Sigmoid colon (tissue), 7 donors: ENCODE measurements around the gene FAM216B. TPM values are rescaled to one million over a fixed set of nuclear protein-coding genes. Genes with fewer than 3 reads are reported as not detected.

Experiments used
- DNase-seq: peaks from one replicate; pipeline ENCODE4 v3.0.0-alpha.2; 2019
- H3K27ac ChIP-seq, 4 donors: fragments of 200-600 bp; sonication (generic); one replicate each; pipeline ENCODE4 v1.5.1; 2016 to 2019; ENCODE audit warnings: mild to moderate bottlenecking in 1 of 4
- H3K27me3 ChIP-seq, 3 donors: fragments of 200-600 bp; sonication (generic); one replicate each; pipeline ENCODE4 v1.5.1; 2019; ENCODE audit warnings: mild to moderate bottlenecking in 1 of 3
- H3K36me3 ChIP-seq, 4 donors: fragments of 200-600 bp; sonication (generic); one replicate each; pipeline ENCODE4 v1.5.1; 2016 to 2019
- H3K4me1 ChIP-seq, 4 donors: fragments of 200-600 bp; sonication (generic); one replicate each; pipeline ENCODE4 v1.5.1; 2017 to 2019
- H3K4me3 ChIP-seq, 4 donors: fragments of 200-600 bp; sonication (generic); one replicate each; pipeline ENCODE4 v1.5.1; 2017 to 2019; ENCODE audit warnings: mild to moderate bottlenecking in 2 of 4, moderate library complexity in 1 of 4
- H3K9me3 ChIP-seq, 4 donors: fragments of 200-600 bp in 3 of 4; sonication (generic) in 3 of 4; one replicate each; pipeline versions ENCODE4 v1.5.1 to v1.6.1; 2013 to 2019
- CTCF ChIP-seq, 4 experiments: fragments of 450-650 bp in 3 of 4; fragments of 200-600 bp in 1 of 4; IDR thresholded peaks; one replicate each; pipeline ENCODE4 v1.5.1; 2016 to 2019; ENCODE audit warnings: antibody characterized with exemption in 4 of 4, mild to moderate bottlenecking in 3 of 4, moderate library complexity in 2 of 4
- EP300 ChIP-seq, 4 donors: sonication (generic); formaldehyde crosslinking; IDR thresholded peaks; one replicate each; pipeline ENCODE4 v1.6.1; 2017; ENCODE audit warnings: antibody characterized with exemption in 4 of 4
- POLR2A ChIP-seq, 2 donors: fragments of 450-650 bp; IDR thresholded peaks; one replicate each; pipeline ENCODE4 v1.6.1; 2016; ENCODE audit warnings: antibody characterized with exemption in 2 of 2, mild to moderate bottlenecking in 2 of 2, moderate library complexity in 2 of 2
- POLR2AphosphoS5 ChIP-seq, 4 donors: sonication (generic); formaldehyde crosslinking; IDR thresholded peaks; one replicate each; pipeline ENCODE4 v1.6.1; 2017; ENCODE audit warnings: antibody characterized with exemption in 4 of 4
- WGBS, 2 donors: extraction: QIAGEN DNeasy Blood & Tissue Kit; methylation state at CpG; one replicate each; pipeline ENCODE4 v1.1.7; 2013; 5-methylcytosine and 5-hydroxymethylcytosine counted together
- intact Hi-C: fragments of 100-400 bp; cut with DNase I; formaldehyde crosslinking; loops from one replicate; pipeline ENCODE4 v1.15.1; 2023
- polyA plus RNA-seq, 3 donors: library from polyadenylated mRNA; stranded (reverse); fragments of 200-250 nt; gene quantifications; one replicate each; pipeline ENCODE4 v1.2.3, GENCODE V29; 2013
- total RNA-seq, 4 donors: library from RNA; depleted of rRNA; stranded (reverse); fragments of >200 nt; gene quantifications; one replicate each; pipeline ENCODE4 v1.1.0, GENCODE V29; 2016
- donor health status: healthy with polysubstance abuse.
- donor health status: Bipolar disorder and iron deficiency.
- donor health status: healthy.

FAM216B gene
- total and polyA plus RNA-seq, 7 donors = 0.23 to 0.86 TPM; not detected in 5

- H3K9me3 ChIP-seq = no peaks in the 10 kb centered on the region
- H3K27me3 ChIP-seq = no peaks in the 10 kb centered on the region
- intact Hi-C loops = no loop called here
- TF ChIP-seq POLR2AphosphoS5 (IDR thresholded peaks at IDR 0.05) = peak in 1 of 4 donors; percentile 23
- no peak for TF ChIP-seq EP300 (IDR thresholded peaks at IDR 0.05)
- H3K4me3 ChIP-seq = no peak overlapping the region
- DNase-seq = no peak
- peaks cover 0 to 10% (median 3%) of the 10 kb centered on the region in 4 donors for H3K4me1 ChIP-seq
- no peak overlapping the region for H3K27ac ChIP-seq
- no peaks in the 10 kb centered on the region for H3K36me3 ChIP-seq
- WGBS, 2 donors = 59 to 65% methylated on average over 10 of the region's 10 CpGs
These were observed 51.1 kb downstream of the FAM216B start for GRCh38 chr13:42832341-42833096.

GRCh38 chr13:42834946-42835345 lies 53.6 kb downstream of the FAM216B start:
- H3K27me3 ChIP-seq = no peaks in the 10 kb centered on the region
- H3K4me1 ChIP-seq = peaks cover 0 to 11% (median 3%) of the 10 kb centered on the region in 4 donors
- TF ChIP-seq POLR2AphosphoS5 (IDR thresholded peaks at IDR 0.05) (no peak), CTCF (IDR thresholded peaks at IDR 0.05) (no peak)
- intact Hi-C loops = no loop called here
- H3K27ac ChIP-seq = no peak overlapping the region
- H3K9me3 ChIP-seq = no peaks in the 10 kb centered on the region
- H3K36me3 ChIP-seq = no peaks in the 10 kb centered on the region
- WGBS, 2 donors = 83 to 89% methylated on average over 3 of the region's 3 CpGs
- H3K4me3 ChIP-seq = no peak overlapping the region
- DNase-seq = no peak

GRCh38 chr13:42836930-42837690 lies 55.7 kb downstream of the FAM216B start:
- H3K4me3 ChIP-seq = no peak overlapping the region

More at GRCh38 chr13:42836930-42837690, 55.7 kb downstream of the FAM216B start:
- Histone ChIP-seq H3K36me3 (no peaks in the 10 kb centered on the region), H3K27ac (no peak overlapping the region), H3K9me3 (no peaks in the 10 kb centered on the region), H3K27me3 (no peaks in the 10 kb centered on the region), H3K4me1 (peaks cover 0 to 11% (median 3%) of the 10 kb centered on the region in 4 donors)
- no peak for DNase-seq
- no peak for TF ChIP-seq CTCF (IDR thresholded peaks at IDR 0.05)
- no peak for TF ChIP-seq EP300 (IDR thresholded peaks at IDR 0.05)
- no peak for TF ChIP-seq POLR2A (IDR thresholded peaks at IDR 0.05)
- no peak for TF ChIP-seq POLR2AphosphoS5 (IDR thresholded peaks at IDR 0.05)
- intact Hi-C loops = no loop called here
- 42 to 57% methylated on average over 10 of the region's 10 CpGs for WGBS, 2 donors

Other genes starting within 250 kb of the FAM216B start
- gene TNFSF11, start 207.4 kb upstream of the FAM216B start, total RNA-seq = not detected
- gene TNFSF11, start 207.4 kb upstream of the FAM216B start, polyA plus RNA-seq = 1 to 10 TPM in 1 of 3 donors, not detected in 2; 1.8 TPM
- gene EPSTI1, start 210.7 kb downstream of the FAM216B start, total RNA-seq = 1 to 10 TPM; 3.0 to 7.8 (median 4.3) TPM
- gene EPSTI1, start 210.7 kb downstream of the FAM216B start, polyA plus RNA-seq = 10 to 100 TPM in 2 of 3 donors, 1 to 10 TPM in 1; 6.6 to 27.8 (median 15.0) TPM
- 10 to 100 TPM; 13.6 to 16.3 (median 14.7) TPM for gene DNAJC15, start 242.0 kb downstream of the FAM216B start, total RNA-seq
- 10 to 100 TPM; 14.4 to 38.8 (median 19.2) TPM for gene DNAJC15, start 242.0 kb downstream of the FAM216B start, polyA plus RNA-seq